Epithelial cell of esophagus (primary cell): ENCODE results near the gene EFCAB3.

ENCODE experiments used
- DNase-seq: peaks from one replicate; pipeline ENCODE4 v3.0.0; 2010; ENCODE audit warnings: low read depth
- H3K4me3 ChIP-seq: 2 replicates; pipeline ENCODE4 v1.5.1; 2011; ENCODE audit warnings: mild to moderate bottlenecking, low read length, control low read depth
- TF ChIP-seq, protein P1 (sequence below): IDR thresholded peaks from 2 replicates; pipeline ENCODE4 v1.5.1; 2011; ENCODE audit warnings: low read depth, mild to moderate bottlenecking, low read length, control low read depth, inconsistent platforms; ENCODE audit not compliant: insufficient read depth; ENCODE audit errors: missing control alignments

Gene EFCAB3

DNA sequence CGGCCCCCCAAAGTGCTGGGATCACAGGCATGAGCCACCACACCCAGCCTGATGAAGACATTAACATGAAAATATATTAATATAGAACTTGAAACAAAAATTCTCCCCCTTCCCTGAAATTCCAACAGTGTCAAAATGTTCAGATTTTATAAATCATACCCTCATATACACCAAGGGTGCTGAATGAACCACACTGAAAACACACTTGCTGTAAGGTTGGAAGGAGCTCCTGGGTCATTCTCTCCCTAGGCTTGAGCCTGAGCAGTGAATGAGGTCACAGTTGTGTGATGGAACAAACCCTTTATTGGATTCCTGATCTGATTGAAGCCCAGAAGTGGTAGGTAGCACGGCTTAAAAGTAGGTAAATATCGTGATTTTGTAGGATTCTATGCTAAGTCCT is at the start of gene EFCAB3:
TSS of gene EFCAB3 (plus strand) at position 301 of the 400 bp plus-strand sequence. CDS start 2,427 bp downstream, outside the sequence.
- TF ChIP-seq, protein P1, sequence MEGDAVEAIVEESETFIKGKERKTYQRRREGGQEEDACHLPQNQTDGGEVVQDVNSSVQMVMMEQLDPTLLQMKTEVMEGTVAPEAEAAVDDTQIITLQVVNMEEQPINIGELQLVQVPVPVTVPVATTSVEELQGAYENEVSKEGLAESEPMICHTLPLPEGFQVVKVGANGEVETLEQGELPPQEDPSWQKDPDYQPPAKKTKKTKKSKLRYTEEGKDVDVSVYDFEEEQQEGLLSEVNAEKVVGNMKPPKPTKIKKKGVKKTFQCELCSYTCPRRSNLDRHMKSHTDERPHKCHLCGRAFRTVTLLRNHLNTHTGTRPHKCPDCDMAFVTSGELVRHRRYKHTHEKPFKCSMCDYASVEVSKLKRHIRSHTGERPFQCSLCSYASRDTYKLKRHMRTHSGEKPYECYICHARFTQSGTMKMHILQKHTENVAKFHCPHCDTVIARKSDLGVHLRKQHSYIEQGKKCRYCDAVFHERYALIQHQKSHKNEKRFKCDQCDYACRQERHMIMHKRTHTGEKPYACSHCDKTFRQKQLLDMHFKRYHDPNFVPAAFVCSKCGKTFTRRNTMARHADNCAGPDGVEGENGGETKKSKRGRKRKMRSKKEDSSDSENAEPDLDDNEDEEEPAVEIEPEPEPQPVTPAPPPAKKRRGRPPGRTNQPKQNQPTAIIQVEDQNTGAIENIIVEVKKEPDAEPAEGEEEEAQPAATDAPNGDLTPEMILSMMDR = no peak
- no peak within 1 kb of the TSS for H3K4me3 ChIP-seq
- DNase-seq = no peak

DNA sequence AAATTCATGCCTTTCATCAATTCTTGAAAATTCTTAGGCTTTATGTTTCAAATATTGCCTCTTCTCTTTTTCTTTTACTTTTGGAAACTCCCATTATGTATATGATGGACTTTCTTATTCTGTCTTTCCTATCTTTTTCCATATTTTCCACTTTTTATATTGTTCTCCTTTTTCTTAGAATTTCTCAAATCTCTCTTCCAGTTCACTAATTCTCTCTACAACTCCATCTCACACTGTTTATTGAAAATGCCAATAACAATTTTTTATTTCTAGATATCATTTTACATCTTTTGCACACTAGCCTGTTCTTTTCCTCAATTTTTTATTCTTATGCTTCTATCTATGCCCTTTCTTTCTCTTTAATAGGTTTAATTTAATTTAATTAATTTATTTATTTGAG is 43.8 kb upstream of the EFCAB3 start:
- TF ChIP-seq, protein P1 = no peak
- H3K4me3 ChIP-seq = no peak overlapping the region
- DNase-seq = no peak

DNA sequence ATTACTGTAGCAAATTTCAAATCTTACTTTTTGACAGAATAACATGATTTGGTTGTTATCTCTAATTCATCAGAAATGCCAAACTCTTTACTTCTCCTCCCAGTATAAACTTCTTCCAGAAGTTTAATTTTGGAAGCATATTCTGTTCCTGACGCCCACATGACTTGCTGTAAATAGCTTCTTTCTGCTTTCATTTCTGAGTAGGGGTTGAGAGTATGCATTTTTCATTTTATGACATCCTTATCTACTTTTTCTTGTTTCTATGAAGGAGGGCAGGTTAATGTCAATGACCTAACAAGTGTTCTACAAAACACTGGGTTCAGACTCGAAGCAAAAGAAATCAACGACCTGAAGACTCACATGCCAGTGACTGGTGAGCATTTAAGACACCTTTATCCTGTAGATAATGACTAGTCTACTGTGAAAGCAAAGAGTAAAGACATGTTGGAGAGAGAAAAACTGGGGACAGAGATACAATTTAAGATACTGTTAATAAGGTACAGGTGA is 36.5 kb upstream of the EFCAB3 start:
- DNase-seq = no peak
- TF ChIP-seq, protein P1 = no peak
- H3K4me3 ChIP-seq = no peak overlapping the region

DNA sequence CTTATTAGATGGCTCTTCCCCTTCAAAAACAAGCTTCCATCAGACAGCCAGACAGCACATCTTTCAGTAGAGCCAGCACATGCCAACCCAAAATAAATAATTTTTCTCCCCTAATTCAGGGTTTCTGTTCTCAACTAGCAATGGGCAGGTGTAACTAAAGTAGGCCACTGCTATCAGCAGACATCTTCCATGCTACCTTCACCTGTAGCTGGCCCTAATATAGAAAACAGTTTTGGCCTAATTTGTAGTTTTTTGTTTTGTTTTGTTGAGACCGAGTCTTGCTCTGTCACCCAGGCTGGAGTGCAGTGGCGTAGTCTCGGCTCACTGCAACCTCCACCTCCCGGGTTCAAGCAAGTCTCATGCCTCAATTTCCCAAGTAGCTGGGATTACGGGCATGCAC is 29.2 kb upstream of the EFCAB3 start:
- TF ChIP-seq, protein P1 = no peak
- no peak overlapping the region for H3K4me3 ChIP-seq
- no peak for DNase-seq

DNA sequence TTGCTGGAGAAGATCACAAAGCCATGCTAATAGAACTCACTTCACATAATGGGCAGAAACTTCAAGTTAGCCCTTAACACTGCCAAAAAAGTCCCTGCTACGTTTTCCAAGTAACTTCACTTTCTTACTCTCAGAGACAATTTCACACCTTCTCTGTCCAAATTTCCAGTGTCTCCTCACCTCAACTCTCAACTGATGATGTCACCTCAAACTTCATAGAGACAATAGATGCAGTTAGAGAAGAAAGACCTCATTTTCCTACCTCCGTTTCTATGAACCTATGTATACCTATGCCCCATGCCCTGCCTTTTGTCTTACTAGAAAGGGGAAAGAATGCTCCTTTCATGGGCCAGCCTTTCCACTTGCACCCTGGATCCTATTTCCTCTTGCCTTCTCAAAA is 14.2 kb upstream of the EFCAB3 start:
- H3K4me3 ChIP-seq = no peak overlapping the region
- no peak for DNase-seq
- TF ChIP-seq, protein P1 = no peak

DNA sequence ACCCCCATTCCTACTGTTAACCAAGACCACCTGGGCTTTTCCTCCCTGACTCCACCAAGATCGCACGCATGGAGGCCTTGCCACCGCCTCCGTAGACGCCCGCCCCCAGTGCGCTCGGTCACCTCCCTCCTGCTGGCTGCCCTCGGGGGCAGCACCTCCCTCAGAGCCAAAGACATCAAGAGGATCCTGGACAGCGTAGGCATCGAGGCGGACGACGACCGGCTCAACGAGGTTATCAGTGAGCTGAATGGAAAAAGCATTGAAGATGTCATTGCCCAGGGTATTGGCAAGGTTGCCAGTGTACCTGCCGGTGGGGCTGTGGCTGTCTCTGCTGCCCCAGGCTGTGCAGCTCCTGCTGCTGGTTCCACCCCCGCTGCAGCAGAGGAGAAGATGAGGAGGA is 1.2 kb downstream of the EFCAB3 start:
- no peak overlapping the region for H3K4me3 ChIP-seq
- DNase-seq = no peak
- TF ChIP-seq, protein P1 = no peak

DNA sequence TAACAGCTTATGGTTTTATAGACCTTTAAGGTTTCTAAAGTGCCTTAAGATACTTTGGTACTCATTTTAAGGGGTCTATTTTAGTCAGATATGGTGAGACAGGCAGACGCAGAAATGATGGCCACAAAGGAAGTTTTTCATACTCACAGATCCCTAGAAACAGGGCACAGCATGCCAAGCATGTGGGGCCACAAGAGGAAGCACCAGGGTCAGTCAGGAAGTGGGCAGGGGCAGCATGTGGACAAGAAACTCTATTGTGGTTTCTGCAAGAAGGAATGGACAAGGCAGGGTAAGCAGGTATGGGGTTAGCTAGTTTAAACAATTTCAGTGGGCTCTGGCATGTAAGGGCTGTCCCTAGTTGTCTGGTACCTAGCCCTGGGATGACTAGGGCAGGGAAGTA is 8.5 kb downstream of the EFCAB3 start:
- no peak for DNase-seq
- TF ChIP-seq, protein P1 = no peak
- H3K4me3 ChIP-seq = no peak overlapping the region
